ENCODE data around the gene CORO7.

The CORO7 gene

DNA sequence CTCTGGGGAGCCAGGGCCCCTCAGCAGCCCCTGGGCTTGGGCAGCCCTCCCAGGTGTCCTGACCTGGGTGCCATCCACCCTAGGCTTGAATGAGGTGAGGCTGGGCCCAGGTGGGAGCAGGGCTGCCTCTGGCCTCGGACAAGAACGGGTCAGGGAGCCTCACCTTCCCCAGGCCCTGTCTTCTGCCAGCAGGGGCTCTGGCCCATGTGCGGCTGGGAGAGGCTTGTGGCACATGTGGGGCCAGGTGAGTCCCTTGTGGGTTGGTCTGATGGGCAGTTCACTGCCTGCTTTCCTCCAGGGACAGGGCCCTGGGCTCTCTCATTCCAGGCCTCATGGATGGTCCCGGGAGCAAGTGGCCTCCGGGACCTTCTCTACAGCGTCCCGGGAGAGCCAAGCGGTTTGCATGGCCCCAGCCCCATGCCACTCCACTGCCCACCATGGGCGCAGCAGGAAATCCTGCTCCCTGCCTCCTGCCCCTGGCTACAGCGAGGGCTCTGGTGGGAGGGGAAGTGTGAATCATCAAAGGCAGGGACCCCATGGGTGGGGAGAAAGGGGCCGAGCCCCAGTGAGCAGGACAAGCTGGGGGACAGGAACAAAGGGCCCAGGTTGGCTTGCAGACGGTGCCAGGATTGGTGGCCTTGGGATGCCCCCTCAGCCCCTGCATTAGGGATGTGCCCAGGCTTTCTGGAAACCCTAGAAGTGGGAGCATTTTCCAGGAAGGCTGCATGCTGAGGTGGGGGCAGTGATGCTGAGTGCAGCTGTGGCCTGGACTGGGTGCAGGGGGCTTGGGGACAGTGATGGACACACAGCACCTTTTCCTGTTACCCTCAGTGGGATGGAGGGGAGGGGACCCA, 32.6 kb downstream of the CORO7 start:
- DNase-seq (ENCODE audit: low read depth) = no peak

- DNase-seq (ENCODE audit: low read depth) = no peak
Measured at GRCh38 chr16:4382795-4383357, 33.5 kb downstream of the CORO7 start.

DNA sequence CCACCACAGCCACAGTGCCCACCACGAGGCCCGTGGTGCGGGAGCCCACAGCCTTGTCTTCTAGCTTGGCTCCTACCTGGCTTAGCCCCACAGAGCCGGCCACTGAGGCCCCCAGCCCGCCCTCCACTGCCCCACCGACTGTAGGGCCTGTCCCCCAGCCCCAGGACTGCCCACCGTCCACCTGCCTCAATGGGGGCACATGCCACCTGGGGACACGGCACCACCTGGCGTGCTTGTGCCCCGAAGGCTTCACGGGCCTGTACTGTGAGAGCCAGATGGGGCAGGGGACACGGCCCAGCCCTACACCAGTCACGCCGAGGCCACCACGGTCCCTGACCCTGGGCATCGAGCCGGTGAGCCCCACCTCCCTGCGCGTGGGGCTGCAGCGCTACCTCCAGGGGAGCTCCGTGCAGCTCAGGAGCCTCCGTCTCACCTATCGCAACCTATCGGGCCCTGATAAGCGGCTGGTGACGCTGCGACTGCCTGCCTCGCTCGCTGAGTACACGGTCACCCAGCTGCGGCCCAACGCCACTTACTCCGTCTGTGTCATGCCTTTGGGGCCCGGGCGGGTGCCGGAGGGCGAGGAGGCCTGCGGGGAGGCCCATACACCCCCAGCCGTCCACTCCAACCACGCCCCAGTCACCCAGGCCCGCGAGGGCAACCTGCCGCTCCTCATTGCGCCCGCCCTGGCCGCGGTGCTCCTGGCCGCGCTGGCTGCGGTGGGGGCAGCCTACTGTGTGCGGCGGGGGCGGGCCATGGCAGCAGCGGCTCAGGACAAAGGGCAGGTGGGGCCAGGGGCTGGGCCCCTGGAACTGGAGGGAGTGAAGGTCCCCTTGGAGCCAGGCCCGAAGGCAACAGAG, 34.2 kb downstream of the CORO7 start:
- DNase-seq (ENCODE audit: low read depth) = no peak

DNA sequence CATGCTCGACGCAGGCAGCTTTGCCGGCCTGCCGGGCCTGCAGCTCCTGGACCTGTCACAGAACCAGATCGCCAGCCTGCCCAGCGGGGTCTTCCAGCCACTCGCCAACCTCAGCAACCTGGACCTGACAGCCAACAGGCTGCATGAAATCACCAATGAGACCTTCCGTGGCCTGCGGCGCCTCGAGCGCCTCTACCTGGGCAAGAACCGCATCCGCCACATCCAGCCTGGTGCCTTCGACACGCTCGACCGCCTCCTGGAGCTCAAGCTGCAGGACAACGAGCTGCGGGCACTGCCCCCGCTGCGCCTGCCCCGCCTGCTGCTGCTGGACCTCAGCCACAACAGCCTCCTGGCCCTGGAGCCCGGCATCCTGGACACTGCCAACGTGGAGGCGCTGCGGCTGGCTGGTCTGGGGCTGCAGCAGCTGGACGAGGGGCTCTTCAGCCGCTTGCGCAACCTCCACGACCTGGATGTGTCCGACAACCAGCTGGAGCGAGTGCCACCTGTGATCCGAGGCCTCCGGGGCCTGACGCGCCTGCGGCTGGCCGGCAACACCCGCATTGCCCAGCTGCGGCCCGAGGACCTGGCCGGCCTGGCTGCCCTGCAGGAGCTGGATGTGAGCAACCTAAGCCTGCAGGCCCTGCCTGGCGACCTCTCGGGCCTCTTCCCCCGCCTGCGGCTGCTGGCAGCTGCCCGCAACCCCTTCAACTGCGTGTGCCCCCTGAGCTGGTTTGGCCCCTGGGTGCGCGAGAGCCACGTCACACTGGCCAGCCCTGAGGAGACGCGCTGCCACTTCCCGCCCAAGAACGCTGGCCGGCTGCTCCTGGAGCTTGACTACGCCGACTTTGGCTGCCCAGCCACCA, 35.1 kb downstream of the CORO7 start:
- DNase-seq (ENCODE audit: low read depth) = no peak

DNA sequence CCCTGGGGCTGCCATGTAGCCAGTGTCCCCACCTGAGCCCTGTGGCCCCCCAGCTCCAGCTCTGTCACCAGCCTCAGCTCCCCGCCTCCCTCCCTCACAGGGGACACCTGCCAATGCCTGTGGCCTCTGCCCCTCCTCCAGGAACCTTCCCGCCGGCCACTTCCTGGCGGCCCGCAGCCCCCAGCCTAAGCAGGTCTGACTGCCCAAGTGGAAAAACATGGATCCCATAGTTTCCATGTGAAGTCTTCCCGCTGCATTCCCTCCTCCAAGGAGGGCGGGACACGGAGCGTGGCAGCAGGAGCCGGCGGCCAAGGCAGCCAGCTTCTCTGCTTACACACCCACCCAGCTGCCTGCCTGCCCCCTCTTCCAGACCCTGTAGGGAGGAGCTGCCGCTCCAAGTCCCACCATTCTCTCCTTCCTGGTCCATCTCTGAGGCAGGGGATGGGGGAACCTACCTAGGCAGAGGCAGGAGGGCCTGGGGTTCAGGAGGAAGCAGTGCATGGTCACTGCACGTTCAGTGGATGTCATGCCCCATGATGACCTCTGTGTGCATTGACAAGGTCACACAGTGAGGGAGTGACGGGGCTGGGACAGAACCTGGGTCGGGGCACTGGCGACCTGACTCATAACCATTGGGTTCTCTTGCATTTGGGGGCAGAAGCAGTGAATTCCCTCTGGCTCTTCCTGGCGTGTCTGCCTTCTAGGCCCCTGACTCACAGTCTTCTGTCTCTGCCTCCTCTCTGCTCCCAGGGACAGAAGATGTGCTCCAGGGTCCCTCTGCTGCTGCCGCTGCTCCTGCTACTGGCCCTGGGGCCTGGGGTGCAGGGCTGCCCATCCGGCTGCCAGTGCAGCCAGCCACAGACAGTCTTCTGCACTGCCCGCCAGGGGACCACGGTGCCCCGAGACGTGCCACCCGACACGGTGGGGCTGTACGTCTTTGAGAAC, 36.0 kb downstream of the CORO7 start:
- DNase-seq (ENCODE audit: low read depth) = no peak

DNA sequence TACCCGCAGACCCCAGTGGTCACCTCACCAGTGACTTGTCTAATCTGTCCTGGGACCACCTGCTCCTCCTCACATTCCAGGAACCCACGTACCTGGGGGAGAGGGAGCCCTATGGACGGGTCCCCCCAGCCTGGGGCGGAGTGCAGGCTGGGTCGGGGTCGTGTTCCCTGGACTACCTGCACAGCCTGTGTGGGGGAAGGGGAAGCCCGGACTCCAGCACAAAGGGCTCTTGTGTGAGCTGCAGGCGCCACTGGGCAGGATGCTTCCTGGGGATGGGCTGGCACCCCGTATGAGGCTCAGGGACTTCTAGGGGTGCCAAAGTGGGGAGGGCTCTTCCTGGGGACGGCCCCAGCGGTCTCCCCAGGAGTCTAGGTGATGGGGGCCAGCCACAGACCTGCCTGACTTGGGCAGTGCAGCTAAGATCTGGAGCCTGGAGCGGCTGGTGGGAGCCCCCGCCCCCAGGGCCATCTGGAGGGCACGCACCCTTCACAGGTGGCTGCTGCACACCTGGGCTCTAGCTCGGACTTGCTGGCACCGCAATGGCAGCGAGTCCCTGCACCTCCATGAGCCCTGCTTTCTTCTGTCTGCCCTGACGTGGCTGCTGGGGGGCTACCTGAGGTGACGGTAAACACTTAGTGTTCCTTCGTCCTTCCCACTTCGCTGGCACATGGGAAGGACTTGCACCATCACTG, 37.3 kb downstream of the CORO7 start:
- no peak for DNase-seq (ENCODE audit: low read depth)

GRCh38 chr16:4378161-4378666, 38.2 kb downstream of the CORO7 start:
- no peak for DNase-seq (ENCODE audit: low read depth)

DNA sequence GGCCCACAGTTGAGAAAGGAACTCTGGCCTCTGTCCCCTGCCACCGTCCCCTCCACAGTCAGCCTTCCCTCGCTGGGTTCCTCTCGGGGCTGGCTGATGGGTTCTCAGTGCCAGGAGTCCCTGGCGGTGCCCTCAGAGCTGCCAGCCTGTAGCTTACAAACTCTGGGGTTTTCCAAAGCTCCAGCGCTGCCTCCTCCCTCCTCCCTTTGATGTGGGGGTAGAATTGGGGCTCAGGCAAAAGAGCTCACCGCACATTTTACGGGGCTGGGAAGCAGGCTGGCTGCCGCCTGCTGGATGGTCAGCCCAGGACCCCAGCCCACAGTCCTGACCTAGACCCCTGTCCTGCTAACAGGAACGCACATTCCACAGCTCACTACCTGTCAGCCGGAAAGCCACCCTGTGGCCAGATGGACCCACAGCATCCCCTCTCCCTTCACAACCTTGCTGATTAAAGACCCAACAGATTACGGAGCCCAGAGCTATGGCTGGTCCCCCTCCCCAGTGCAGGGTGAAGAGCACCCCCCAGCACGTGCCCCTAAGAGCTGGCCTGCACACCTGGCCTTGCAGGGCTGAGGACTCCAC, 38.7 kb downstream of the CORO7 start:
- DNase-seq (ENCODE audit: low read depth) = no peak

GRCh38 chr16:4376893-4377572, 39.4 kb downstream of the CORO7 start:
- no peak for DNase-seq (ENCODE audit: low read depth)

GRCh38 chr16:4376126-4376892, 40.1 kb downstream of the CORO7 start:
- DNase-seq (ENCODE audit: low read depth) = peak; percentile 82

- DNase-seq (ENCODE audit: low read depth) = no peak
Measured at GRCh38 chr16:4375717-4376116, 40.7 kb downstream of the CORO7 start.

DNA sequence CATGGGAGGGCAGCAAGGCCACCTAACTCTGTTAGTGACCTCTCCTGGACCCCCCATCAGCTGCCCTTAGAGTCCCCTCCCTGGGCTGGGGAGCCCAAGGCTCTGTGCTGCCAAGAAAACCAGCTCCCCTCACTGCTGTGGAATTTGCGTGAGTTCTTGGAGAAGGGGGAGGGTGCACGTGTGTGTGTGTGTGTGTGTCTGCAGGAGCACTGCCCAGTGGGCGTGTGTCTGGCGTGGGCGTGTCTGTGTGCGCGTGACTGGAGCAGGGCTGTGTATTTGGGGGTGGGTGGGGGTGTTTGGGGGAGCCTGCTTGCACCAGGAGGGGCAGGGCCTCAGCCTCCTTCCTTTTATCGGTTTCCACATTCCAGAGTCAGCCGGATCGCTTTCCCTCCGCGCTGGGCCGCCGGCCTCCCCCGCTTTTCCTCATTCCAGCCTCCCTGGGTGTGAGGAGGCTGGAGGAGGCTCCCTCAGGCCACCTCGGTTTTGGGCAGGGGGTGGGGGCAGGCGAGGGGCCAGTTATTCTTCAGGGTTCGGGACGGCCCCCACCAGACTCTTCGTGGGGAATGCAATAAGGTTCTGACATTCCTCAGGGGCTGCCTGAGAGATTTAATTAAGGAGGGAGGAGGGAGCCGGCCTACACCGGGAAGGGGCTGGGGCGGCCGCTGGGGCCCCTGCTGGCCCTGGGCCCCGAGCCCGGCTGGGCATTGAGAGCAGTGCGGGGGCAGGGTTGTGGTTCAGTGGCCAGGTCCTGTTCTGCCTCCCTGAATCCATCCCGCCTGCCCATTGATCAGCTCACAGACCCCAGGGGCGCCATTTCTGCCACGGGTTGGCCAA, 42.3 kb downstream of the CORO7 start:
- peak; percentile 93 for DNase-seq (ENCODE audit: low read depth)

GRCh38 chr16:4373356-4373908, 43.0 kb downstream of the CORO7 start:
- no peak for DNase-seq (ENCODE audit: low read depth)

- DNase-seq (ENCODE audit: low read depth) = no peak
Measured at GRCh38 chr16:4372578-4373355, 43.6 kb downstream of the CORO7 start.

- no peak for DNase-seq (ENCODE audit: low read depth)
Measured at GRCh38 chr16:4372001-4372577, 44.3 kb downstream of the CORO7 start.

All from fibroblast of the conjunctiva (primary cell).